H1 (cell line): ENCODE data around the gene CAMK2D. TPM values are rescaled to one million over a fixed set of nuclear protein-coding genes. Genes with fewer than 3 reads are reported as not detected.

ENCODE experiments used
- CTCF ChIA-PET: fragments of 300-600 bp; sonication (Branson Sonifier 250); formaldehyde crosslinking; loops from one replicate; lab custom pipeline; 2021; ENCODE audit not compliant: partially characterized antibody; lab: Charles Lee
- POLR2A ChIA-PET: fragments of 300-600 bp; sonication (Branson Sonifier 250); formaldehyde crosslinking; loops from one replicate; lab custom pipeline; 2021; ENCODE audit warnings: inconsistent platforms; ENCODE audit not compliant: partially characterized antibody; lab: Charles Lee
- DNase-seq, 2 experiments: peaks; one replicate each; pipeline versions ENCODE4 v3.0.0 to v3.0.0-alpha.2; 2010 to 2022; ENCODE audit warnings: low spot score in 2 of 2, low read depth in 1 of 2, mixed read lengths in 1 of 2
- FAIRE-seq: peaks from 2 replicates; lab custom pipeline; 2011; peaks lifted over from hg19 to GRCh38; lab: Jason Lieb, UNC
- H2AFZ ChIP-seq: 2 replicates; pipeline ENCODE4 v1.8.1; 2012; ENCODE audit warnings: low read length, inconsistent platforms
- H2AK5ac ChIP-seq: 2 replicates; pipeline ENCODE4 v1.6.1; 2013; ENCODE audit warnings: low read depth, low read length
- H2BK120ac ChIP-seq: replicated peaks from 2 replicates; pipeline ENCODE3; 2013; ENCODE audit warnings: low read depth, low read length, inconsistent platforms
- H2BK12ac ChIP-seq: 2 replicates; pipeline ENCODE4 v1.6.1; 2013; ENCODE audit warnings: low read depth, low read length
- H2BK15ac ChIP-seq: 2 replicates; pipeline ENCODE4 v1.6.1; 2013; ENCODE audit warnings: low read length
- H2BK20ac ChIP-seq: 2 replicates; pipeline ENCODE4 v1.6.1; 2013; ENCODE audit warnings: low read length
- H2BK5ac ChIP-seq: 2 replicates; pipeline ENCODE4 v1.6.1; 2013; ENCODE audit warnings: low read depth, low read length
- H3K14ac ChIP-seq: 2 replicates; pipeline ENCODE4 v1.6.1; 2013; ENCODE audit warnings: inconsistent platforms; ENCODE audit not compliant: insufficient read length
- H3K18ac ChIP-seq: 2 replicates; pipeline ENCODE4 v1.6.1; 2013; ENCODE audit warnings: low read length; ENCODE audit errors: extremely low read depth
- H3K23ac ChIP-seq: 2 replicates; pipeline ENCODE4 v1.6.1; 2013; ENCODE audit warnings: inconsistent platforms; ENCODE audit not compliant: insufficient read length
- H3K23me2 ChIP-seq: 2 replicates; pipeline ENCODE4 v1.6.1; 2013; ENCODE audit warnings: low read depth, low read length
- H3K27ac ChIP-seq: 2 replicates; pipeline ENCODE4 v1.6.1; 2011; ENCODE audit warnings: low read depth, low read length, inconsistent platforms
- H3K27me3 ChIP-seq, 4 experiments: replicated peaks in 1 of 4; 1 replicate in 1 of 4; 2 replicates in 3 of 4; pipeline versions ENCODE4 v1.6.1 to v1.8.1; 2011 to 2013; ENCODE audit warnings: low read length in 3 of 4, mild to moderate bottlenecking in 3 of 4, inconsistent platforms in 2 of 4, mixed read lengths in 2 of 4, moderate library complexity in 1 of 4; ENCODE audit not compliant: control insufficient read depth in 3 of 4, insufficient read depth in 3 of 4; ENCODE audit errors: extremely low read depth in 1 of 4
- H3K36me3 ChIP-seq, 4 experiments: 2 replicates each; pipeline versions ENCODE4 v1.6.1 to v1.8.1; 2011 to 2013; ENCODE audit warnings: mild to moderate bottlenecking in 4 of 4, low read length in 3 of 4, moderate library complexity in 2 of 4, control low read depth in 1 of 4, inconsistent platforms in 1 of 4; ENCODE audit not compliant: insufficient read depth in 4 of 4, control insufficient read depth in 2 of 4
- H3K4ac ChIP-seq: replicated peaks from 2 replicates; pipeline ENCODE3; 2013; ENCODE audit warnings: low read length, low read depth, mixed read lengths, inconsistent platforms; ENCODE audit not compliant: insufficient read length
- H3K4me1 ChIP-seq, 4 experiments: replicated peaks in 1 of 4; 1 replicate in 1 of 4; 2 replicates in 3 of 4; pipeline versions ENCODE4 v1.6.1 to v1.8.1; 2011 to 2013; ENCODE audit warnings: low read length in 3 of 4, inconsistent platforms in 2 of 4, mixed read lengths in 1 of 4; ENCODE audit not compliant: insufficient read depth in 4 of 4, control insufficient read depth in 3 of 4
- H3K4me2 ChIP-seq, 2 experiments: 2 replicates each; pipeline versions ENCODE4 v1.6.1 to v1.8.1; 2011 to 2013; ENCODE audit warnings: low read depth in 2 of 2, low read length in 2 of 2, control low read depth in 1 of 2, inconsistent platforms in 1 of 2, mild to moderate bottlenecking in 1 of 2; ENCODE audit not compliant: insufficient read depth in 1 of 2
- H3K4me3 ChIP-seq, 4 experiments: fragments of 200-600, 300-600 bp in 1 of 4; sonication (generic), shearing (Covaris generic), sonication (Bioruptor Twin) in 1 of 4; 2 replicates each; pipeline versions ENCODE4 v1.5.1 to v1.8.1; 2011 to 2016; ENCODE audit warnings: low read length in 4 of 4, low read depth in 3 of 4, control low read depth in 2 of 4, inconsistent platforms in 2 of 4, mild to moderate bottlenecking in 2 of 4, mixed read lengths in 1 of 4, moderate library complexity in 1 of 4; ENCODE audit not compliant: insufficient read depth in 2 of 4; ENCODE audit errors: extremely low read depth in 1 of 4
- H3K56ac ChIP-seq: replicated peaks from 2 replicates; pipeline ENCODE3; 2013; ENCODE audit warnings: low read depth, mild to moderate bottlenecking, mixed read lengths, low read length, inconsistent platforms; ENCODE audit not compliant: insufficient read length
- H3K79me1 ChIP-seq: 2 replicates; pipeline ENCODE4 v1.6.1; 2013; ENCODE audit warnings: low read depth, low read length, control low read depth
- H3K79me2 ChIP-seq, 2 experiments: 2 replicates each; pipeline versions ENCODE4 v1.6.1 to v1.8.1; 2012 to 2013; ENCODE audit warnings: low read length in 2 of 2, mild to moderate bottlenecking in 2 of 2, inconsistent platforms in 1 of 2; ENCODE audit not compliant: insufficient read depth in 2 of 2, control insufficient read depth in 1 of 2
- H3K9ac ChIP-seq, 4 experiments: replicated peaks in 1 of 4; 1 replicate in 1 of 4; 2 replicates in 3 of 4; pipeline versions ENCODE4 v1.6.1 to v1.8.1; 2011 to 2013; ENCODE audit warnings: low read depth in 3 of 4, low read length in 3 of 4, control low read depth in 2 of 4, mild to moderate bottlenecking in 2 of 4, moderate library complexity in 2 of 4, inconsistent platforms in 1 of 4; ENCODE audit errors: extremely low read depth in 1 of 4
- H3K9me3 ChIP-seq, 2 experiments: 2 replicates each; pipeline versions ENCODE4 v1.6.1 to v1.8.1; 2012 to 2013; ENCODE audit warnings: mild to moderate bottlenecking in 2 of 2, moderate library complexity in 2 of 2, control low read depth in 1 of 2, inconsistent platforms in 1 of 2, low read depth in 1 of 2, low read length in 1 of 2, mixed read lengths in 1 of 2; ENCODE audit not compliant: insufficient read depth in 2 of 2
- H4K20me1 ChIP-seq, 2 experiments: replicated peaks in 1 of 2; 2 replicates each; pipeline versions ENCODE3 to v1.8.1; 2011 to 2013; ENCODE audit warnings: inconsistent platforms in 2 of 2, low read length in 2 of 2, mild to moderate bottlenecking in 1 of 2; ENCODE audit not compliant: insufficient read depth in 2 of 2, control insufficient read depth in 1 of 2
- H4K5ac ChIP-seq: 2 replicates; pipeline ENCODE4 v1.6.1; 2013; ENCODE audit warnings: low read length, low read depth, mixed read lengths, inconsistent platforms; ENCODE audit not compliant: insufficient read length
- H4K8ac ChIP-seq: 2 replicates; pipeline ENCODE4 v1.8.0; 2013; ENCODE audit warnings: mild to moderate bottlenecking, moderate library complexity, low read length, inconsistent platforms; ENCODE audit not compliant: insufficient read depth; ENCODE audit errors: extremely low read depth
- H4K91ac ChIP-seq: replicated peaks from 2 replicates; pipeline ENCODE3; 2013; ENCODE audit warnings: low read length, mixed read lengths, inconsistent platforms; ENCODE audit not compliant: insufficient read length
- WGBS, 2 experiments: shearing (Covaris generic) in 1 of 2; methylation state at CpG; one replicate each; pipeline versions ENCODE4 v1.1.6 to v1.1.7; 2013 to 2015; ENCODE audit warnings: low lambda C conversion rate in 2 of 2, mixed read lengths in 2 of 2, inconsistent platforms in 1 of 2, low coverage in 1 of 2, missing lambda C conversion rate in 1 of 2; ENCODE audit not compliant: insufficient replicate concordance in 2 of 2, insufficient coverage in 1 of 2, insufficient read length in 1 of 2; ENCODE audit errors: extremely low coverage in 1 of 2, missing lambda C conversion rate in 1 of 2; 5-methylcytosine and 5-hydroxymethylcytosine counted together
- polyA plus RNA-seq, 7 experiments: library from polyadenylated mRNA; depleted of rRNA in 3 of 7; stranded (reverse) in 5 of 7; unstranded in 2 of 7; fragments of >200 nt in 5 of 7; fragments of 200-250 nt in 2 of 7; gene quantifications; 1 replicate in 5 of 7; 2 replicates in 1 of 7; 4 replicates in 1 of 7; pipeline versions ENCODE4 v1.2.1 to v1.2.3, GENCODE V29; 2011 to 2013; ENCODE audit warnings: missing spikeins in 2 of 7, mixed read lengths in 2 of 7
- total RNA-seq: library from RNA; stranded (reverse); fragmentation: NEBNext Ultra II Directional; extraction: Animal tissue kit (Norgen Biotek cat#: 25700); gene quantifications from 2 replicates; pipeline ENCODE4 v1.2.1, GENCODE V29; 2021

Gene CAMK2D
- total and polyA plus RNA-seq, 2 of the 8 experiments (the other 6 are each of a cell fraction or from before 2014, with no cell fraction given), result 3.2 to 7.0 TPM

DNA sequence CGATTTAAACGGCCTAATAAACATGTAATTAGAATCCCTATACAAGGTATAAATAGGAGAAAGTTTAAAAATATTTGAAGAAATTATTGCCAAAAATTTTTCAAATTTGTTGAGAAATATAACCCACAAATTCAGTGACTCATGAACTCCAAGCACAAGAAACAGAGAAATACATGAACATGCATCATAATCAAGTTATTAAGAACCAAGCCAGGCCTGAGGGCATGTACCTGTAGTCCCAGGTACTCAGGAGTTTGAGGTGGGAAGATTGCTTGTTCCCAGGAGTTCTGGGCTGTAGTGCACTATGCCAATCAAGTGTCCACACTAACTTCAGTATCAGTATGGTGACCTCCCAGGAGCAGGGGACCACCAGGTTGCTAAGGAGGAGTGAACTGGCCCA is 341.9 kb downstream of the CAMK2D start:
- Histone ChIP-seq H3K79me1 (no peaks in the 10 kb centered on the region), H3K4me2 (no peak overlapping the region), H3K9ac (no peak overlapping the region), H2AFZ (no peak overlapping the region), H4K5ac (no peak overlapping the region), H2BK12ac (no peak overlapping the region), H2BK5ac (no peak overlapping the region), H3K4me1 (no peaks in the 10 kb centered on the region), H3K23ac (no peak overlapping the region), H2AK5ac (no peak overlapping the region), H3K27me3 (no peaks in the 10 kb centered on the region), H2BK15ac (no peak overlapping the region), H3K14ac (no peak overlapping the region), H3K9me3 (peaks cover 6 to 7% of the 10 kb centered on the region in 2 experiments; a peak in 2 of 4 replicates), H2BK20ac (no peak overlapping the region), H4K8ac (no peak overlapping the region), H3K79me2 (no peaks in the 10 kb centered on the region), H2BK120ac (no peak overlapping the region), H3K18ac (no peak overlapping the region), H3K27ac (no peak overlapping the region), H4K20me1 (no peaks in the 10 kb centered on the region), H3K4me3 (no peak overlapping the region), H3K4ac (no peak overlapping the region), H3K36me3 (no peaks in the 10 kb centered on the region; a peak in 1 of 8 replicates), H3K56ac (no peak overlapping the region), H4K91ac (no peak overlapping the region), H3K23me2 (no peaks in the 10 kb centered on the region)
- DNase-seq (no peak), FAIRE-seq (no peak)
- 98% methylated on average over 2 of the region's 2 CpGs; no CpG with 5 or more reads in 1 of the 2 experiments for WGBS, 2 experiments
- CTCF ChIA-PET, result no interaction called here
- POLR2A ChIA-PET, result no interaction called here
